ENCODE measurements around the gene NAV2. TPM values are rescaled to one million over a fixed set of nuclear protein-coding genes. Genes with fewer than 3 reads are reported as not detected.

Gene NAV2
- total and polyA plus RNA-seq, 2 experiments from 2014 or later: 26.0 to 45.0 TPM

DNA sequence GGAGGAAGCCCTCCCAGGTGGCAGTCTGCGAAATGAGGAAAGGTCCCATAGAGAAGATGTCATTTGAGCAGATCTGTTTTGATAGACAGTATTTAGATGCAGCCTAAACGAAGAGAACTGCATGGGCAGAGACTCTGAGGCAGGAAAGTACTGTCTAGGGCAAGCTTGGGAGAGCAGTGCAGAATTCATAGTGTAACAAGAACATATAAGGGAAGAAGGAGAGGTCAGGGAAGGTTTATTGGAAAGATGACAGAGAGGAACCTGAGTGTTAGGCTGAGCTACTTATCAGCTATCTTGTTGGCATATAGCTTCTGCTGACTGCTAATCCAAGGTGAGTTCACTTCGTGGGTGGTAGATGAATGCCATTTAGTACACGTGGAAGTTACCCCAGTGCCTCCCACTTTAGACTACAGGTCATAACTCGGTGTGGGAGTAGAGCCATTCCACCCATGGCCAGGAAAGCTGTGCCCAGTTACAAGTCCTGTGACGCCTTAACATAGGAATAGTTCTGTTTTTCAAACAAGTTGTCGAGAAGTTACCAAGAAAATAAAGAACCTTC lies 348.1 kb downstream of the NAV2 start:
- H3K9me3 Mint-ChIP-seq: no peaks in the 10 kb centered on the region
- H3K27ac Mint-ChIP-seq: no peak overlapping the region
- H3K4me1 Mint-ChIP-seq: peaks cover 27% of the 10 kb centered on the region
- no peak for TF ChIP-seq ZNF114 (CRISPR knock-in tag; IDR thresholded peaks at IDR 0.05)
- Histone ChIP-seq H3K79me2 (replicated peaks; ENCODE audit: insufficient read depth) (no peaks in the 10 kb centered on the region), H2AFZ (no peak overlapping the region), H3K27me3 (ENCODE audit: insufficient read depth) (no peaks in the 10 kb centered on the region), H3K36me3 (ENCODE audit: insufficient read depth) (peaks cover 28% of the 10 kb centered on the region; the same call in 1 of the 2 replicates), H3K9me2 (ENCODE audit: insufficient read depth) (no peaks in the 10 kb centered on the region), H3K4me3 (no peak overlapping the region), H3K4me1 (ENCODE audit: insufficient read depth) (peaks cover 15% of the 10 kb centered on the region), H3K4me2 (no peak overlapping the region), H3K27ac (ENCODE audit: low read depth) (no peak overlapping the region), H3F3A (replicated peaks; ENCODE audit: low read depth) (no peaks in the 10 kb centered on the region), H4K20me1 (replicated peaks; ENCODE audit: insufficient read depth) (0 out of 2 replicates have a peak, but pooled peaks cover 4% of the 10 kb centered on the region)
- H3K27me3 Mint-ChIP-seq (ENCODE audit: insufficient read depth, low read depth, poor library complexity): no peaks in the 10 kb centered on the region
- DNase-seq (ENCODE audit: low spot score): no peak
- H3K36me3 Mint-ChIP-seq (ENCODE audit: low read depth): peaks cover 82% of the 10 kb centered on the region
- ATAC-seq: no peak
- H3K4me3 Mint-ChIP-seq: no peak overlapping the region

DNA sequence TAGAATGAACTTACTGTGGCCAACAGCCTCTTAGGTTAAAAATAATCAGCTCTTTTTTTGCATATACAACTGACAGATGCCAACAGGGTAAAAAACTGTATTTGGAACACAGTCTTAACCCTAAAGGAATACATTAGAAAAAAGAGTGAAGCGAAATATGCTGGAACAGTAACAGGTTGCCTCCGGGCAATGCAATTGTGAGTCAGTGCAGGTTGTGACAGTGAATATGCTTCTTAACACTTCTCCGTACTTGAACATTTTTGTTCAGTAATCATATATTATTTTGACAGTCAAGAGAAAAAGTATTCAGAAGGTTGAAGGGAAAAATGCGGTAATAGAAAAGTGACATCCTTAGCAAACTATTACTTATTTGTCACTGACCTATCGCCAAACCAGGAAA lies 349.1 kb downstream of the NAV2 start:
- Histone ChIP-seq H3K4me3 (no peak overlapping the region), H3K9me2 (ENCODE audit: insufficient read depth) (no peaks in the 10 kb centered on the region), H3K36me3 (ENCODE audit: insufficient read depth) (peaks cover 21% of the 10 kb centered on the region; the same call in 1 of the 2 replicates), H3F3A (replicated peaks; ENCODE audit: low read depth) (no peaks in the 10 kb centered on the region), H2AFZ (no peak overlapping the region), H3K4me1 (ENCODE audit: insufficient read depth) (peaks cover 25% of the 10 kb centered on the region), H4K20me1 (replicated peaks; ENCODE audit: insufficient read depth) (0 out of 2 replicates have a peak, but pooled peaks cover 4% of the 10 kb centered on the region), H3K27ac (ENCODE audit: low read depth) (no peak overlapping the region), H3K27me3 (ENCODE audit: insufficient read depth) (no peaks in the 10 kb centered on the region), H3K4me2 (no peak overlapping the region), H3K79me2 (replicated peaks; ENCODE audit: insufficient read depth) (no peaks in the 10 kb centered on the region; the same call in 1 of the 2 replicates)
- Mint-ChIP-seq H3K27me3 (ENCODE audit: insufficient read depth, low read depth, poor library complexity) (no peaks in the 10 kb centered on the region), H3K4me3 (no peak overlapping the region), H3K36me3 (ENCODE audit: low read depth) (peaks cover 82% of the 10 kb centered on the region), H3K4me1 (peaks cover 34% of the 10 kb centered on the region), H3K27ac (no peak overlapping the region), H3K9me3 (no peaks in the 10 kb centered on the region)
- DNase-seq (ENCODE audit: low spot score) (no peak), ATAC-seq (no peak)
- TF ChIP-seq ZNF331 (CRISPR knock-in tag; IDR thresholded peaks at IDR 0.05; ENCODE audit: low read depth) (no peak), ZNF114 (CRISPR knock-in tag; IDR thresholded peaks at IDR 0.05) (no peak), CTCF (conservative IDR thresholded peaks at IDR 0.05; ENCODE audit: low read depth in 2 of 2) (no peak), JUNB (IDR thresholded peaks at IDR 0.05; ENCODE audit: unreplicated experiment) (no peak), CREB1 (CRISPR knock-in tag; IDR thresholded peaks at IDR 0.05; ENCODE audit: low read depth) (no peak), EZH2 (IDR thresholded peaks at IDR 0.05; ENCODE audit: low read depth, unreplicated experiment) (no peak), NANOG (IDR thresholded peaks at IDR 0.05; ENCODE audit: borderline replicate concordance) (no peak), STAT1 (IDR thresholded peaks at IDR 0.05; ENCODE audit: unreplicated experiment) (no peak), POLR2AphosphoS5 (IDR thresholded peaks at IDR 0.05; ENCODE audit: low read depth) (no peak), EZH2phosphoT487 (IDR thresholded peaks at IDR 0.05; ENCODE audit: unreplicated experiment) (no peak), ZNF462 (CRISPR knock-in tag; IDR thresholded peaks at IDR 0.05) (no peak)

Measured in GM23338 (cell line).